SU-DHL-6 (cell line): ENCODE measurements around the gene IQGAP1.

Experiments
- H2AFZ ChIP-seq: fragments of 200-600 bp; sonication (generic); 2 replicates; pipeline ENCODE4 v1.6.1; 2014; ENCODE audit warnings: low read depth, mild to moderate bottlenecking, moderate library complexity, mixed read lengths, antibody characterized with exemption, low read length; ENCODE audit not compliant: severe bottlenecking
- H3F3A ChIP-seq: fragments of 200-600 bp; shearing (Covaris generic); 2 replicates; pipeline ENCODE4 v1.6.0; 2016; ENCODE audit warnings: antibody characterized with exemption, mild to moderate bottlenecking; ENCODE audit not compliant: insufficient read depth
- H3K27ac ChIP-seq: fragments of 200-600 bp; sonication (generic); 2 replicates; pipeline ENCODE4 v1.5.1; 2016; ENCODE audit warnings: low read depth, mild to moderate bottlenecking, low read length, moderate library complexity, mixed read lengths
- H3K27me3 ChIP-seq: fragments of 200-600 bp; sonication (generic), shearing (Covaris generic); 2 replicates; pipeline ENCODE4 v1.6.0; 2014; ENCODE audit warnings: mild to moderate bottlenecking, low read length
- H3K36me3 ChIP-seq: fragments of 200-600 bp; sonication (generic); 2 replicates; pipeline ENCODE4 v1.6.1; 2014; ENCODE audit warnings: mild to moderate bottlenecking, low read length, mixed read lengths
- H3K4me2 ChIP-seq: fragments of 300-600, 200-600 bp; shearing (Covaris generic), sonication (generic); 2 replicates; pipeline ENCODE4 v1.6.0; 2014; ENCODE audit warnings: low read length, low read depth, mild to moderate bottlenecking; ENCODE audit not compliant: poor library complexity, severe bottlenecking
- H3K4me3 ChIP-seq: fragments of 200-600 bp; sonication (generic); 2 replicates; pipeline ENCODE4 v1.5.1; 2014; ENCODE audit warnings: antibody characterized with exemption, low read length, mild to moderate bottlenecking, mixed read lengths; ENCODE audit not compliant: insufficient read depth, poor library complexity, severe bottlenecking
- H3K79me2 ChIP-seq: fragments of 200-600 bp; sonication (generic); 2 replicates; pipeline ENCODE4 v1.6.1; 2014; ENCODE audit warnings: mild to moderate bottlenecking, low read length, moderate library complexity; ENCODE audit not compliant: insufficient read depth
- H3K9ac ChIP-seq: fragments of 200-600 bp; sonication (generic); 2 replicates; pipeline ENCODE4 v1.7.0; 2014; ENCODE audit warnings: mild to moderate bottlenecking, low read length
- H3K9me2 ChIP-seq: fragments of 200-600 bp; sonication (generic); replicated peaks from 2 replicates; pipeline ENCODE4 v1.6.1; 2014; ENCODE audit warnings: low read length; ENCODE audit not compliant: insufficient read depth
- H3K9me3 ChIP-seq: fragments of 200-600 bp; sonication (generic); 2 replicates; pipeline ENCODE4 v1.6.1; 2014; ENCODE audit warnings: low read length, mixed read lengths; ENCODE audit not compliant: insufficient read depth
- H4K20me1 ChIP-seq: fragments of 200-600 bp; sonication (generic); 2 replicates; pipeline ENCODE4 v1.6.1; 2014; ENCODE audit warnings: low read depth, mild to moderate bottlenecking, antibody characterized with exemption, low read length, moderate library complexity, mixed read lengths
- CTCF ChIP-seq: fragments of 200-600 bp; sonication (generic); IDR thresholded peaks from one replicate; pipeline ENCODE4 v1.5.1; 2017; ENCODE audit warnings: antibody characterized with exemption, mild to moderate bottlenecking, low read length, moderate library complexity; ENCODE audit not compliant: insufficient read depth, poor library complexity, severe bottlenecking
- EZH2phosphoT487 ChIP-seq: fragments of 200-600 bp; sonication (generic), shearing (Covaris generic); conservative IDR thresholded peaks from 2 replicates; pipeline ENCODE4 v1.6.1; 2018; ENCODE audit warnings: mild to moderate bottlenecking, antibody characterized with exemption, low read length, moderate library complexity, mixed read lengths

Gene IQGAP1

GRCh38 chr15:90358124-90359033 is 29.7 kb upstream of the IQGAP1 start:
- Histone ChIP-seq H4K20me1 (no peaks in the 10 kb centered on the region), H3K4me2 (no peak overlapping the region), H2AFZ (no peak overlapping the region), H3K9ac (no peak overlapping the region), H3K4me3 (no peak overlapping the region), H3K27me3 (no peaks in the 10 kb centered on the region), H3K27ac (no peak overlapping the region), H3F3A (no peaks in the 10 kb centered on the region), H3K79me2 (no peaks in the 10 kb centered on the region), H3K36me3 (no peaks in the 10 kb centered on the region), H3K9me2 (no peaks in the 10 kb centered on the region), H3K9me3 (no peaks in the 10 kb centered on the region)
- no peak for TF ChIP-seq CTCF
- no peak for TF ChIP-seq EZH2phosphoT487

GRCh38 chr15:90360746-90361145 is 27.3 kb upstream of the IQGAP1 start:
- H3K79me2 ChIP-seq: no peaks in the 10 kb centered on the region
- H3K9me3 ChIP-seq: no peaks in the 10 kb centered on the region
- H3K27me3 ChIP-seq: no peaks in the 10 kb centered on the region
- H3K9me2 ChIP-seq: no peaks in the 10 kb centered on the region
- no peak overlapping the region for H3K4me2 ChIP-seq
- no peaks in the 10 kb centered on the region for H4K20me1 ChIP-seq
- TF ChIP-seq EZH2phosphoT487 (no peak), CTCF (no peak)
- no peak overlapping the region for H3K4me3 ChIP-seq
- no peak overlapping the region for H3K9ac ChIP-seq
- H3K27ac ChIP-seq: no peak overlapping the region
- no peaks in the 10 kb centered on the region for H3K36me3 ChIP-seq
- no peak overlapping the region for H2AFZ ChIP-seq
- H3F3A ChIP-seq: no peaks in the 10 kb centered on the region

- Histone ChIP-seq H3K9ac (no peak overlapping the region), H3K36me3 (no peaks in the 10 kb centered on the region), H3K4me2 (no peak overlapping the region), H3K27me3 (no peaks in the 10 kb centered on the region), H3K9me3 (no peaks in the 10 kb centered on the region), H2AFZ (no peak overlapping the region), H3K27ac (no peak overlapping the region), H3F3A (no peaks in the 10 kb centered on the region), H4K20me1 (no peaks in the 10 kb centered on the region), H3K4me3 (no peak overlapping the region), H3K79me2 (no peaks in the 10 kb centered on the region), H3K9me2 (no peaks in the 10 kb centered on the region)
- TF ChIP-seq EZH2phosphoT487: no peak
Measured at GRCh38 chr15:90362936-90363212, 25.2 kb upstream of the IQGAP1 start.

- no peaks in the 10 kb centered on the region for H4K20me1 ChIP-seq
- no peak overlapping the region for H3K27ac ChIP-seq
- no peaks in the 10 kb centered on the region for H3K27me3 ChIP-seq
- no peak for TF ChIP-seq CTCF
- TF ChIP-seq EZH2phosphoT487: no peak
- H3K9me3 ChIP-seq: no peaks in the 10 kb centered on the region
- no peaks in the 10 kb centered on the region for H3K36me3 ChIP-seq
- no peak overlapping the region for H3K9ac ChIP-seq
- H3K4me2 ChIP-seq: no peak overlapping the region
- no peaks in the 10 kb centered on the region for H3F3A ChIP-seq
- no peaks in the 10 kb centered on the region for H3K9me2 ChIP-seq
- no peaks in the 10 kb centered on the region for H3K79me2 ChIP-seq
- no peak overlapping the region for H2AFZ ChIP-seq
- no peak overlapping the region for H3K4me3 ChIP-seq
Measured at GRCh38 chr15:90364251-90364650, 23.8 kb upstream of the IQGAP1 start.
